HepG2 (cell line): ENCODE results near the gene ZSCAN26. TPM values are rescaled to one million over a fixed set of nuclear protein-coding genes. Genes with fewer than 3 reads are reported as not detected.

ENCODE experiments used
- CBX2 ChIP-seq, 2 experiments: fragments of 200-600 bp in 1 of 2; sonication (generic); formaldehyde crosslinking in 1 of 2; IDR thresholded peaks; 2 replicates each; pipeline versions ENCODE4 v1.7.0 to v1.8.1; 2018 to 2022; ENCODE audit warnings: low read depth in 2 of 2, low read length in 1 of 2, mild to moderate bottlenecking in 1 of 2, missing genetic modification reagents in 1 of 2
- ELF3 ChIP-seq: IDR thresholded peaks from 2 replicates; pipeline ENCODE4 v1.6.1; 2016; ENCODE audit warnings: missing genetic modification reagents, missing compliant biosample characterization
- JUNB ChIP-seq: sonication (generic); formaldehyde crosslinking; IDR thresholded peaks from 2 replicates; pipeline ENCODE4 v1.8.0; 2022; ENCODE audit warnings: missing genetic modification reagents, mild to moderate bottlenecking, borderline replicate concordance
- KLF12 ChIP-seq: sonication (generic); formaldehyde crosslinking; IDR thresholded peaks from 2 replicates; pipeline ENCODE4 v1.4.0; 2020; ENCODE audit warnings: missing genetic modification reagents, borderline replicate concordance
- MBD4 ChIP-seq: IDR thresholded peaks from 2 replicates; pipeline ENCODE4 v1.6.1; 2012; ENCODE audit warnings: low read length, inconsistent platforms, borderline replicate concordance
- MZF1 ChIP-seq: sonication (generic); formaldehyde crosslinking; IDR thresholded peaks from 2 replicates; pipeline ENCODE4 v1.8.1; 2023; ENCODE audit warnings: mild to moderate bottlenecking, missing genetic modification reagents, borderline replicate concordance
- NR2F2 ChIP-seq: IDR thresholded peaks from 2 replicates; pipeline ENCODE4 v1.6.1; 2012; ENCODE audit warnings: low read depth, inconsistent platforms, borderline replicate concordance
- PRMT3 ChIP-seq: sonication (generic); formaldehyde crosslinking; IDR thresholded peaks from 2 replicates; pipeline ENCODE4 v1.8.1; 2022; ENCODE audit warnings: low read depth, mild to moderate bottlenecking, moderate library complexity, missing genetic modification reagents, borderline replicate concordance
- SAP130 ChIP-seq: IDR thresholded peaks from 2 replicates; pipeline ENCODE4 v1.6.1; 2016; ENCODE audit warnings: low read depth
- TCF12 ChIP-seq, 2 experiments: fragments of 450-650 bp in 1 of 2; sonication (generic) in 1 of 2; formaldehyde crosslinking in 1 of 2; IDR thresholded peaks; 2 replicates each; pipeline versions ENCODE4 v1.6.1 to v1.8.0; 2017 to 2022; ENCODE audit warnings: antibody characterized with exemption in 1 of 2, mild to moderate bottlenecking in 1 of 2, missing genetic modification reagents in 1 of 2, moderate library complexity in 1 of 2
- ZBTB8A ChIP-seq: sonication (generic); formaldehyde crosslinking; IDR thresholded peaks from 2 replicates; pipeline ENCODE4 v1.4.0; 2020; ENCODE audit warnings: mild to moderate bottlenecking, low read depth, missing genetic modification reagents, borderline replicate concordance
- ZNF136 ChIP-seq: sonication (generic); formaldehyde crosslinking; IDR thresholded peaks from 2 replicates; pipeline ENCODE4 v1.8.1; 2022; ENCODE audit warnings: low read depth, mild to moderate bottlenecking, moderate library complexity, missing genetic modification reagents
- ZNF160 ChIP-seq: sonication (generic); formaldehyde crosslinking; IDR thresholded peaks from 2 replicates; pipeline ENCODE4 v1.8.0; 2022; ENCODE audit warnings: mild to moderate bottlenecking, inconsistent platforms, missing genetic modification reagents
- polyA plus RNA-seq, 8 experiments: library from polyadenylated mRNA; depleted of rRNA in 3 of 8; stranded (reverse) in 7 of 8; unstranded in 1 of 8; fragments of >200 nt; fragmentation: Illumina TruSeq in 4 of 8; extraction: Trizol in 4 of 8; gene quantifications; 2 replicates each; pipeline versions ENCODE4 v1.2.1 to v1.2.3, GENCODE V29; 2011 to 2016; ENCODE audit warnings: low read depth in 4 of 8, missing spikeins in 1 of 8, mixed read lengths in 1 of 8; ENCODE audit not compliant: insufficient read depth in 1 of 8
- total RNA-seq, 5 experiments: library from RNA; depleted of rRNA; stranded (reverse); fragments of >200 nt; fragmentation: Illumina TruSeq; extraction: Trizol; gene quantifications; 2 replicates each; pipeline ENCODE4 v1.2.3, GENCODE V29; 2016; ENCODE audit warnings: low read depth in 1 of 5
- TF ChIP-seq, protein P1 (sequence below): sonication (generic); formaldehyde crosslinking; IDR thresholded peaks from 2 replicates; pipeline ENCODE4 v1.4.0; 2020; ENCODE audit warnings: missing genetic modification reagents, borderline replicate concordance
- TF ChIP-seq, protein P2 (sequence below): sonication (generic); formaldehyde crosslinking; IDR thresholded peaks from 2 replicates; pipeline ENCODE4 v1.5.0; 2020; ENCODE audit warnings: mild to moderate bottlenecking, missing genetic modification reagents
- TF ChIP-seq, protein P3 (sequence below): IDR thresholded peaks from 2 replicates; pipeline ENCODE4 v1.6.1; 2016; ENCODE audit warnings: mild to moderate bottlenecking
- TF ChIP-seq, protein P4 (sequence below): sonication (generic); formaldehyde crosslinking; IDR thresholded peaks from 2 replicates; pipeline ENCODE4 v1.8.0; 2023; ENCODE audit warnings: mild to moderate bottlenecking, missing genetic modification reagents
- TF ChIP-seq, protein P5 (sequence below): sonication (generic); formaldehyde crosslinking; IDR thresholded peaks from 2 replicates; pipeline ENCODE4 v1.5.1; 2020; ENCODE audit warnings: missing genetic modification reagents, mild to moderate bottlenecking, borderline replicate concordance

Gene ZSCAN26
- total and polyA plus RNA-seq, 2 of the 13 experiments (the other 11 are each of a cell fraction or from before 2014, with no cell fraction given): 12.0 to 15.6 TPM

DNA sequence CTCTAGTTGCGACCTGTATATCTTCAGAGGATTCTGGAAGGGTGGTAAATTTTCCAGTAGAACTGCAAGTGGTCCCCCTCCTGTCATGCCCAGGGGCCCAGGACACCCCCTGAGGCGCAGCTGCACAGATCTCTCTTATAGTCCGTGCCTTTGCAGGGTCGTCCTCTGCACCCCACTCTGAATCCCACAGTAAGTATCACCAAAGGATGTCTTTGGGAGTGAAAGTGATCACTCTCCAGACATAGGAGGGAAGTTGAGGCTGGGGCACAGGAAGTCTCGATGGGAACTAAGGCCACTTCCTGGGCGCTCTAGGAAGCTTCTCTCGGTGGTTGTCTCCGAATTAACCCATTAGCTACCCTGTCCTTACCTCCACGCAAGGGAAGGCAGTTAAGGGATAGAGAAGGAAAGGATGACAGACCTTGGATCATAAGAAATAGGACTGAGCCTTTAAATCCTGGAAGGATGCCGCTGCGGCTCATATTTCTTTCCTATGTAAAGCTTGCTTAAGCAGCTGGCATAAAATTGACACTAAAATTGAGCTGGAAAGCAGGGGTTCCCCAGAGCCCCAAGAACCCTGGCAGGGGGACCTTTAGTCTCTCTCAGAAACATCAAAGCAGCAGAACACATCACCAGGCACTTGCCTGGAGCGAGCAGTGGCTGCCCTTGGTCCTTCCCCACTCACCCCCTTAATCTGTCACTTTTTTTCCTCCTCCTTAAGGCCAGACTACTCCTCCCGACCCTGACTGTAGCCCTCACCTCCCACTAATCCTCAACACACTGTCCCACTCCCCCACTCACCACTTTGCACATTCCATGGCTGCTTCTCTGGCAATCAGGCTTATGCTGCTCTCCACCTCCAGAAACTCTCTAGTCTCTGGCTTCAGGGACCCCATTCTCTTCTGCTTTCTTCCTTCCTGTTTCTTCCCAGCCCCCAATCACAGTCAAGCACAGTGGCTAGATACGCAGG, 14.7 kb upstream of the ZSCAN26 start, which contains the start of gene ZKSCAN4 (continued):
- TF ChIP-seq ZBTB8A (CRISPR knock-in tag) (no peak), ZNF136 (CRISPR knock-in tag) (0 out of 2 replicates have a peak, but pooled peaks have one; percentile 17), MZF1 (no peak), SAP130 (CRISPR knock-in tag) (peak; percentile 99), NR2F2 (no peak), JUNB (no peak), ELF3 (CRISPR knock-in tag) (peak; percentile 88), TCF12 (IDR thresholded peaks at IDR 0.05) (no peak), TCF12 (CRISPR knock-in tag; IDR thresholded peaks at IDR 0.05) (no peak), PRMT3 (CRISPR knock-in tag) (no peak), KLF12 (CRISPR knock-in tag) (0 out of 2 replicates have a peak, but pooled peaks have one; percentile 60), ZNF160 (CRISPR knock-in tag) (no peak), MBD4 (no peak; the same call in 1 of the 2 replicates), CBX2 (IDR thresholded peaks at IDR 0.05; ENCODE audit: low read depth, low read length) (no peak), CBX2 (CRISPR knock-in tag; IDR thresholded peaks at IDR 0.05; ENCODE audit: low read depth) (no peak)
- TF ChIP-seq, protein P1, sequence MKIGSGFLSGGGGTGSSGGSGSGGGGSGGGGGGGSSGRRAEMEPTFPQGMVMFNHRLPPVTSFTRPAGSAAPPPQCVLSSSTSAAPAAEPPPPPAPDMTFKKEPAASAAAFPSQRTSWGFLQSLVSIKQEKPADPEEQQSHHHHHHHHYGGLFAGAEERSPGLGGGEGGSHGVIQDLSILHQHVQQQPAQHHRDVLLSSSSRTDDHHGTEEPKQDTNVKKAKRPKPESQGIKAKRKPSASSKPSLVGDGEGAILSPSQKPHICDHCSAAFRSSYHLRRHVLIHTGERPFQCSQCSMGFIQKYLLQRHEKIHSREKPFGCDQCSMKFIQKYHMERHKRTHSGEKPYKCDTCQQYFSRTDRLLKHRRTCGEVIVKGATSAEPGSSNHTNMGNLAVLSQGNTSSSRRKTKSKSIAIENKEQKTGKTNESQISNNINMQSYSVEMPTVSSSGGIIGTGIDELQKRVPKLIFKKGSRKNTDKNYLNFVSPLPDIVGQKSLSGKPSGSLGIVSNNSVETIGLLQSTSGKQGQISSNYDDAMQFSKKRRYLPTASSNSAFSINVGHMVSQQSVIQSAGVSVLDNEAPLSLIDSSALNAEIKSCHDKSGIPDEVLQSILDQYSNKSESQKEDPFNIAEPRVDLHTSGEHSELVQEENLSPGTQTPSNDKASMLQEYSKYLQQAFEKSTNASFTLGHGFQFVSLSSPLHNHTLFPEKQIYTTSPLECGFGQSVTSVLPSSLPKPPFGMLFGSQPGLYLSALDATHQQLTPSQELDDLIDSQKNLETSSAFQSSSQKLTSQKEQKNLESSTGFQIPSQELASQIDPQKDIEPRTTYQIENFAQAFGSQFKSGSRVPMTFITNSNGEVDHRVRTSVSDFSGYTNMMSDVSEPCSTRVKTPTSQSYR (CRISPR knock-in tag): no peak
- TF ChIP-seq, protein P2, sequence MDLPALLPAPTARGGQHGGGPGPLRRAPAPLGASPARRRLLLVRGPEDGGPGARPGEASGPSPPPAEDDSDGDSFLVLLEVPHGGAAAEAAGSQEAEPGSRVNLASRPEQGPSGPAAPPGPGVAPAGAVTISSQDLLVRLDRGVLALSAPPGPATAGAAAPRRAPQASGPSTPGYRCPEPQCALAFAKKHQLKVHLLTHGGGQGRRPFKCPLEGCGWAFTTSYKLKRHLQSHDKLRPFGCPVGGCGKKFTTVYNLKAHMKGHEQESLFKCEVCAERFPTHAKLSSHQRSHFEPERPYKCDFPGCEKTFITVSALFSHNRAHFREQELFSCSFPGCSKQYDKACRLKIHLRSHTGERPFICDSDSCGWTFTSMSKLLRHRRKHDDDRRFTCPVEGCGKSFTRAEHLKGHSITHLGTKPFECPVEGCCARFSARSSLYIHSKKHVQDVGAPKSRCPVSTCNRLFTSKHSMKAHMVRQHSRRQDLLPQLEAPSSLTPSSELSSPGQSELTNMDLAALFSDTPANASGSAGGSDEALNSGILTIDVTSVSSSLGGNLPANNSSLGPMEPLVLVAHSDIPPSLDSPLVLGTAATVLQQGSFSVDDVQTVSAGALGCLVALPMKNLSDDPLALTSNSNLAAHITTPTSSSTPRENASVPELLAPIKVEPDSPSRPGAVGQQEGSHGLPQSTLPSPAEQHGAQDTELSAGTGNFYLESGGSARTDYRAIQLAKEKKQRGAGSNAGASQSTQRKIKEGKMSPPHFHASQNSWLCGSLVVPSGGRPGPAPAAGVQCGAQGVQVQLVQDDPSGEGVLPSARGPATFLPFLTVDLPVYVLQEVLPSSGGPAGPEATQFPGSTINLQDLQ (CRISPR knock-in tag): 0 out of 2 replicates have a peak, but pooled peaks have one; percentile 50
- TF ChIP-seq, protein P3, sequence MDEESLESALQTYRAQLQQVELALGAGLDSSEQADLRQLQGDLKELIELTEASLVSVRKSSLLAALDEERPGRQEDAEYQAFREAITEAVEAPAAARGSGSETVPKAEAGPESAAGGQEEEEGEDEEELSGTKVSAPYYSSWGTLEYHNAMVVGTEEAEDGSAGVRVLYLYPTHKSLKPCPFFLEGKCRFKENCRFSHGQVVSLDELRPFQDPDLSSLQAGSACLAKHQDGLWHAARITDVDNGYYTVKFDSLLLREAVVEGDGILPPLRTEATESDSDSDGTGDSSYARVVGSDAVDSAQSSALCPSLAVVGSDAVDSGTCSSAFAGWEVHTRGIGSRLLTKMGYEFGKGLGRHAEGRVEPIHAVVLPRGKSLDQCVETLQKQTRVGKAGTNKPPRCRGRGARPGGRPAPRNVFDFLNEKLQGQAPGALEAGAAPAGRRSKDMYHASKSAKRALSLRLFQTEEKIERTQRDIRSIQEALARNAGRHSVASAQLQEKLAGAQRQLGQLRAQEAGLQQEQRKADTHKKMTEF (CRISPR knock-in tag): peak; percentile 81
- TF ChIP-seq, protein P4, sequence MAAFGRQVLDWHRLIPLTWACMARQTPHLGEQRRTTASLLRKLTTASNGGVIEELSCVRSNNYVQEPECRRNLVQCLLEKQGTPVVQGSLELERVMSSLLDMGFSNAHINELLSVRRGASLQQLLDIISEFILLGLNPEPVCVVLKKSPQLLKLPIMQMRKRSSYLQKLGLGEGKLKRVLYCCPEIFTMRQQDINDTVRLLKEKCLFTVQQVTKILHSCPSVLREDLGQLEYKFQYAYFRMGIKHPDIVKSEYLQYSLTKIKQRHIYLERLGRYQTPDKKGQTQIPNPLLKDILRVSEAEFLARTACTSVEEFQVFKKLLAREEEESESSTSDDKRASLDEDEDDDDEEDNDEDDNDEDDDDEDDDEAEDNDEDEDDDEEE: peak; percentile 47; the same call in 1 of the 2 replicates
- TF ChIP-seq, protein P5, sequence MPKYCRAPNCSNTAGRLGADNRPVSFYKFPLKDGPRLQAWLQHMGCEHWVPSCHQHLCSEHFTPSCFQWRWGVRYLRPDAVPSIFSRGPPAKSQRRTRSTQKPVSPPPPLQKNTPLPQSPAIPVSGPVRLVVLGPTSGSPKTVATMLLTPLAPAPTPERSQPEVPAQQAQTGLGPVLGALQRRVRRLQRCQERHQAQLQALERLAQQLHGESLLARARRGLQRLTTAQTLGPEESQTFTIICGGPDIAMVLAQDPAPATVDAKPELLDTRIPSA: no peak
